ENCODE measurements around the gene DPYSL3. TPM values are rescaled to one million over a fixed set of nuclear protein-coding genes. Genes with fewer than 3 reads are reported as not detected.

DPYSL3 gene
- total RNA-seq, 4 donors from 2014 or later = 27.6 to 107 (median 31.4) TPM

DNA sequence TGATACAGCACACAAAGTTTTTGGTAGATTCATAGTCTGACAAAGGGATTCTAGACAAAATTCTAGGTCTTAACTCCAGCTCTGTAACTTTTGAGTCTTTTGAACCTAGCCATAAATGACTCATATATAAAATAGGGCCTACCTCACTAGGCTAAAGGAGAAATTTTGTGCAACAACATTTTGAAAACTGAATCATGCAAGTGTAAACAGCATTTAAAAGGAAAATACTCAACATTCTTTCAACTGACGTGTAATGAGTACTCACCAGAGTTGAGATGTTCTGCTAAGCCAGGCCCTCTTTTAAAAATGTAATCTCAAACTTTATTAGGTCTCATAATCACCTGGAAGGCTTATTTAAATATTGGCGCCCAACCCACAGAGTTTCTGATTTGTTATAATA lies 161.8 kb downstream of the DPYSL3 start:
- no peaks in the 10 kb centered on the region for H3K27me3 ChIP-seq
- intact Hi-C loops (cut with DNase I; ENCODE audit: low total_unique reads) (no loop called here), in situ Hi-C loops (cut with MboI; ENCODE audit: low pct_ligation_motif_present in 1 of 4, low pct_unique_long_range_greater_than_20kb in 1 of 4, low sequenced_read_pairs in 3 of 4) (no loop called here)
- WGBS, 2 donors (ENCODE audit: low coverage in 1 of 2) = 83 to 91% methylated on average over 2 of the region's 2 CpGs
- no peak for DNase-seq
- no peaks in the 10 kb centered on the region for H3K9me3 ChIP-seq
- H3K27ac ChIP-seq = no peak overlapping the region
- TF ChIP-seq, protein P1, sequence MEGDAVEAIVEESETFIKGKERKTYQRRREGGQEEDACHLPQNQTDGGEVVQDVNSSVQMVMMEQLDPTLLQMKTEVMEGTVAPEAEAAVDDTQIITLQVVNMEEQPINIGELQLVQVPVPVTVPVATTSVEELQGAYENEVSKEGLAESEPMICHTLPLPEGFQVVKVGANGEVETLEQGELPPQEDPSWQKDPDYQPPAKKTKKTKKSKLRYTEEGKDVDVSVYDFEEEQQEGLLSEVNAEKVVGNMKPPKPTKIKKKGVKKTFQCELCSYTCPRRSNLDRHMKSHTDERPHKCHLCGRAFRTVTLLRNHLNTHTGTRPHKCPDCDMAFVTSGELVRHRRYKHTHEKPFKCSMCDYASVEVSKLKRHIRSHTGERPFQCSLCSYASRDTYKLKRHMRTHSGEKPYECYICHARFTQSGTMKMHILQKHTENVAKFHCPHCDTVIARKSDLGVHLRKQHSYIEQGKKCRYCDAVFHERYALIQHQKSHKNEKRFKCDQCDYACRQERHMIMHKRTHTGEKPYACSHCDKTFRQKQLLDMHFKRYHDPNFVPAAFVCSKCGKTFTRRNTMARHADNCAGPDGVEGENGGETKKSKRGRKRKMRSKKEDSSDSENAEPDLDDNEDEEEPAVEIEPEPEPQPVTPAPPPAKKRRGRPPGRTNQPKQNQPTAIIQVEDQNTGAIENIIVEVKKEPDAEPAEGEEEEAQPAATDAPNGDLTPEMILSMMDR (IDR thresholded peaks at IDR 0.05) = no peak
- TF ChIP-seq POLR2AphosphoS5 (IDR thresholded peaks at IDR 0.05) = no peak
- TF ChIP-seq POLR2A (IDR thresholded peaks at IDR 0.05) = no peak
- no peak for TF ChIP-seq EP300 (IDR thresholded peaks at IDR 0.05; ENCODE audit: low read depth)
- no peak overlapping the region for H3K4me3 ChIP-seq
- no peaks in the 10 kb centered on the region for H3K4me1 ChIP-seq
- H3K36me3 ChIP-seq = no peaks in the 10 kb centered on the region

DNA sequence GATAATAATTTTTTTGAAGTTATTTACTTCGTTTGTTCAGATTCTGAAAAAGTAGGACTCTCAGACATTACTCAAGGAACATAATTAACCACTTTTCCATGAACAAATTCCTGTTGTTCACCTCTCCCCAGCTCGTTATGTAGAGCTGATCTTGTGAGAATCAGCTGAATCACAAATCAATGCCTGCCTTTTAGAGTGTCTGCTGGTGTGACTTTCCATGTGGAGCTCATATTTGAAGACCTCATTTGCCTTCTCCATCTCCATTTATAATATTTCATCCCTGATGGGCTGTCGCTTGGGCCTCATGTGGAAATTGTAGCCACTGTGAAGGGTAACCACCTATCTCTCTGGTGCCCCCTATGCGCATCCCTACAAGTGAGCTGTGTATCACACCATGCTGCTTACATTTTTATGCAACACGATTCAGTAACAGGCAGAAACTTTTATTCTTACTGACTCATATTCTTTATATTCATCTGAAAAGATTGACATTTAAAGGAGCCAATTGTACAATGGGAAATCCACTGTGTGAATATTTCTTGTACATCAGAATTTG lies 163.8 kb downstream of the DPYSL3 start:
- intact Hi-C loops (cut with DNase I; ENCODE audit: low total_unique reads) = no loop called here
- H3K36me3 ChIP-seq = no peaks in the 10 kb centered on the region
- in situ Hi-C loops (cut with MboI; ENCODE audit: low pct_ligation_motif_present in 1 of 4, low pct_unique_long_range_greater_than_20kb in 1 of 4, low sequenced_read_pairs in 3 of 4) = no loop called here

DNA sequence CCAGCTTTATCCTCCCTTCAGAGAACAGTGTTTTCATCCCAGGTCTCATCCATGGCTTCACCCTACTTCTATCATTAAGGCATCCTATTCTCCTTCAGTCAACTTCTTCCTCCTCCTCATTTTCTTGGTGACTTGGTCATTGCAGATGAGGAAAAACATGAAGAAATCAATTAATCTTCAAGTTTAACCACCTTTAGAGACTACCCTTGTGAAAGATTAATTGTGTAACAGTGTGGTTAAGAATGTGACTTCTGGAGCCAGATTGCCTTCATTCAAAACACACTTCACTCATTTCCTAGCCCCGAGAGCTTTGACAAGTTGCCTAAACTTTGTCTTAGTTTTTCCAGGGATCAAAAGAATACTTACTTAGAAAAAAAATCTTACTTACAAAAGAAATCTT lies 165.0 kb downstream of the DPYSL3 start:
- no peak overlapping the region for H3K4me3 ChIP-seq
- no peaks in the 10 kb centered on the region for H3K4me1 ChIP-seq
- no peaks in the 10 kb centered on the region for H3K9me3 ChIP-seq
- no peaks in the 10 kb centered on the region for H3K27me3 ChIP-seq
- in situ Hi-C loops (cut with MboI; ENCODE audit: low pct_ligation_motif_present in 1 of 4, low pct_unique_long_range_greater_than_20kb in 1 of 4, low sequenced_read_pairs in 3 of 4) = no loop called here
- TF ChIP-seq, protein P1 (IDR thresholded peaks at IDR 0.05) = no peak
- TF ChIP-seq EP300 (IDR thresholded peaks at IDR 0.05; ENCODE audit: low read depth) = no peak
- WGBS, 2 donors (ENCODE audit: low coverage in 1 of 2) = 25 to 29% methylated on average over 1 of the region's 1 CpG
- H3K27ac ChIP-seq = no peak overlapping the region
- no peaks in the 10 kb centered on the region for H3K36me3 ChIP-seq
- no peak for DNase-seq
- intact Hi-C loops (cut with DNase I; ENCODE audit: low total_unique reads) = no loop called here

More for the DNA sequence above, 163.8 kb downstream of the DPYSL3 start:
- WGBS, 2 donors (ENCODE audit: low coverage in 1 of 2) = 73 to 79% methylated on average over 4 to 5 of the region's 5 CpGs
- H3K9me3 ChIP-seq = no peaks in the 10 kb centered on the region
- TF ChIP-seq EP300 (IDR thresholded peaks at IDR 0.05; ENCODE audit: low read depth) (no peak), POLR2A (IDR thresholded peaks at IDR 0.05) (no peak), POLR2AphosphoS5 (IDR thresholded peaks at IDR 0.05) (no peak)
- TF ChIP-seq, protein P1 (IDR thresholded peaks at IDR 0.05) = no peak
- DNase-seq = no peak
- H3K27me3 ChIP-seq = no peaks in the 10 kb centered on the region
- no peak overlapping the region for H3K27ac ChIP-seq
- no peak overlapping the region for H3K4me3 ChIP-seq
- no peaks in the 10 kb centered on the region for H3K4me1 ChIP-seq

DNA sequence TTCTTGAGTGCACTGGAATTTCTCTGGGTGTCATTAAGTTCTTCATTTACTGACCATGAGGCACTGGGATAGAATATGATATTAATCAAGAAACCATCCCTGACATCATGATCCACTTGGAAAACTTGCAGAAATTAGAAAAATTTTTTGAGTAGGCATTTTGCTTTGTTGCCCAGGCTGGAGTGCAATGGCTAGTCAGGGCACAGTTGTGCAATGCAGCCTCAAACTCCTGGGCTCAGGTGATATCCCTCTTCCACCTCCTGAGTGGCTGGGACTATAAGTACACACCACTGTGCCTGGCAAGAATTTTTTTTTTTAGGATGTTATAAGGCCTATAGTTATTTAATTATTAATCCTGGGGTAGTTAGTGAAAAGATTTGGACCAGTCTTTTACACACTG lies 168.5 kb downstream of the DPYSL3 start:
- TF ChIP-seq EP300 (IDR thresholded peaks at IDR 0.05; ENCODE audit: low read depth) (no peak), POLR2A (IDR thresholded peaks at IDR 0.05) (no peak), POLR2AphosphoS5 (IDR thresholded peaks at IDR 0.05) (no peak)
- TF ChIP-seq, protein P1 (IDR thresholded peaks at IDR 0.05) = no peak
- Histone ChIP-seq H3K27me3 (no peaks in the 10 kb centered on the region), H3K4me3 (no peak overlapping the region), H3K36me3 (no peaks in the 10 kb centered on the region), H3K9me3 (no peaks in the 10 kb centered on the region), H3K27ac (no peak overlapping the region), H3K4me1 (no peaks in the 10 kb centered on the region)
- in situ Hi-C loops (cut with MboI; ENCODE audit: low pct_ligation_motif_present in 1 of 4, low pct_unique_long_range_greater_than_20kb in 1 of 4, low sequenced_read_pairs in 3 of 4) = no loop called here
- DNase-seq = no peak
- intact Hi-C loops (cut with DNase I; ENCODE audit: low total_unique reads) = no loop called here

Measured in transverse colon (tissue), 4 donors.